ENCODE results near the gene SKAP2.

The SKAP2 gene

GRCh38 chr7:26668821-26669220, 195.6 kb downstream of the SKAP2 start:
- FAIRE-seq = no peak
- DNase-seq (ENCODE audit: low spot score) = no peak

- DNase-seq (ENCODE audit: low spot score) (peak; percentile 90), FAIRE-seq (peak; percentile 95)
These were observed 196.8 kb downstream of the SKAP2 start for GRCh38 chr7:26667514-26668133.

GRCh38 chr7:26664735-26665416, 199.5 kb downstream of the SKAP2 start:
- FAIRE-seq (no peak), DNase-seq (ENCODE audit: low spot score) (no peak)

GRCh38 chr7:26664274-26664673, 200.1 kb downstream of the SKAP2 start:
- FAIRE-seq = no peak
- DNase-seq (ENCODE audit: low spot score) = no peak

- no peak for DNase-seq (ENCODE audit: low spot score)
- FAIRE-seq = no peak
These were observed 200.5 kb downstream of the SKAP2 start for GRCh38 chr7:26663874-26664273.

GRCh38 chr7:26662646-26663045, 201.7 kb downstream of the SKAP2 start:
- FAIRE-seq (no peak), DNase-seq (ENCODE audit: low spot score) (no peak)

GRCh38 chr7:26659121-26659520, 205.3 kb downstream of the SKAP2 start:
- no peak for FAIRE-seq
- DNase-seq (ENCODE audit: low spot score) = no peak

GRCh38 chr7:26658389-26659084, 205.9 kb downstream of the SKAP2 start:
- DNase-seq (ENCODE audit: low spot score) = no peak

GRCh38 chr7:26657686-26658388, 206.6 kb downstream of the SKAP2 start:
- no peak for FAIRE-seq
- no peak for DNase-seq (ENCODE audit: low spot score)

More at GRCh38 chr7:26658389-26659084, 205.9 kb downstream of the SKAP2 start:
- no peak for FAIRE-seq

GRCh38 chr7:26657206-26657641, 207.2 kb downstream of the SKAP2 start:
- DNase-seq (ENCODE audit: low spot score) (no peak), FAIRE-seq (no peak)

- FAIRE-seq = no peak
- no peak for DNase-seq (ENCODE audit: low spot score)
These were observed 207.7 kb downstream of the SKAP2 start for GRCh38 chr7:26656735-26657134.

GRCh38 chr7:26655781-26656180, 208.6 kb downstream of the SKAP2 start:
- FAIRE-seq (no peak), DNase-seq (ENCODE audit: low spot score) (no peak)

- DNase-seq (ENCODE audit: low spot score) = peak; percentile 16
- peak; percentile 65 for FAIRE-seq
These were observed 210.7 kb downstream of the SKAP2 start for GRCh38 chr7:26653430-26654399.

GRCh38 chr7:26652401-26653100, 211.8 kb downstream of the SKAP2 start:
- DNase-seq (ENCODE audit: low spot score) (no peak), FAIRE-seq (no peak)

GRCh38 chr7:26650103-26650502, 214.3 kb downstream of the SKAP2 start:
- DNase-seq (ENCODE audit: low spot score) (no peak), FAIRE-seq (no peak)

GRCh38 chr7:26649388-26649787, 215.0 kb downstream of the SKAP2 start:
- FAIRE-seq = no peak
- no peak for DNase-seq (ENCODE audit: low spot score)

- FAIRE-seq (peak; percentile 97), DNase-seq (ENCODE audit: low spot score) (peak; percentile 86)
These were observed 215.8 kb downstream of the SKAP2 start for GRCh38 chr7:26648554-26648953.

GRCh38 chr7:26646336-26647048, 217.9 kb downstream of the SKAP2 start:
- DNase-seq (ENCODE audit: low spot score) (peak; percentile 48), FAIRE-seq (peak; percentile 45)

- DNase-seq (ENCODE audit: low spot score) (no peak), FAIRE-seq (no peak)
These were observed 219.3 kb downstream of the SKAP2 start for GRCh38 chr7:26645121-26645520.

Measured in RCC 7860 (cell line).